Measurements from ENCODE around the gene PPP2R2C.

The PPP2R2C gene

DNA sequence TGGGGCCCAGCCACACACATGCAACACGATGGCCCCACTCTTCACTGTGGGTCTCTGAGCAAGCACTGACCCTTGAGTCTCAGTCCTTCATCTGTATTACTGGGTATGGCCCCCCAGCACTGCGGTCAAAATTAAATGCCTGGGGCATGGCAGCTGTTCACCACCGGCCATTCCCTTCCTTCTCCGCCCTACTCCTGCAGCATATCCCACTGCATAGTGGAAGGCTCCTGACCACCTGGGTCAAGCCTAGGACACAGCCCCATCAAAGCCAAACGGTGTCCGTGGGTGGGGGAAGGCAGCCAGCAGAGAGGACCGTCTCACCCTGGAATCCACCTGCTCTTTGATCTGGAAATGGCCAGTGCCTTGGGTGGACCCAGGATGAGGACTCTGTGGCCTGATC, 30.7 kb downstream of the PPP2R2C start:
- DNase-seq = no peak
- intact Hi-C loops (cut with DNase I) = no loop called here

DNA sequence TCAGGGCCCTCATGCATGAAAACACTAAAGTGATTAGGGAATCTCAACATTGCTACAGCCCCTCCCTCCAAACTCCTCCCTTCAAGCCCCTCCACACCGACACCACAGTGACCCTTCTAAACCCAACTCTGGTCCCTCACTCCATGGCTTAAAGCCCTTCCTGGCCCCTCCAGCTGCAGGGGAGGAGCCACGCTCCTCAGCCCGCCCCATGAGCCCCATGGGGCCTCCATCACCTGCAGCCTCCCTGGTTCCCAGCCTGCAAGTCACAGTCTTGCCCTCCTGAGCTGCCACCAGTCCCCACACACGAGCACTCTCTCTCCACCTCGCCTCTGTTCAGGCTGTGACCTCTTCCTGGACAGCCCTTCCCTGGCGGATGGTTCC, 31.2 kb downstream of the PPP2R2C start:
- intact Hi-C loops (cut with DNase I) = no loop called here
- no peak for DNase-seq

DNA sequence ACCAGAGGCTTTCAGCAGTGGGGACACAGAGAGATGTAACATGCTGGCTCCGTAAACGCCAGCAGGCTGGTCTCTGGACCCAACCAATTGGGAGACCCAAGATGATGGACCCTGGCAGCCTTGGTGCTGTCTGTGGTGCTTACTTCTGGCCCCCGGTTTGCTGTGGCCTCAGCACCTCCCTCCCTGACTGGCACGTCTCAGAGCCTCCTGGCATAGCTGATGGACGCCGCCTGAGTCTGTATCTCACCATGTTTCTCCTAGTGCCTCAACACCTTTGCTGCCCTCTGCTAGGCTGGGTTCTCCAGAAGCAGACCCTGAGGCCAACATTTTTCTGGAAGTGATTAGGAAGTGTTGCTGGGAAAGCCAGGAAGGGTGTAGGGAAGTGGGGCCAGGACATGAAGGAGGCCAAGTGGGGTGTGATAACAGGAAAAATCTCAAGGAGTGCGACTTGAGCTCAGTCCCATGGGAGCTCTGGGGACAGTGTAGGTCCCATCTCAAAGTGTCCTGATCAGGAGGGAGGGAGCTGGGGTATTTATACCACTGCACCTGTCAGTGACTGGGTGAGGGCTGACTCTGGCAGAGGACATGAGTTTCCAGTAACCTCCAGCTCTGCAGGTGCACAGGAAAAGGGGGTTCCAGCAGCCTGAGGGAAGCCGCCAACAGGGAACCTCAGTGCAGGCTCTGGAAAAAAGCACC, 31.8 kb downstream of the PPP2R2C start:
- intact Hi-C loops (cut with DNase I) = no loop called here
- no peak for DNase-seq

DNA sequence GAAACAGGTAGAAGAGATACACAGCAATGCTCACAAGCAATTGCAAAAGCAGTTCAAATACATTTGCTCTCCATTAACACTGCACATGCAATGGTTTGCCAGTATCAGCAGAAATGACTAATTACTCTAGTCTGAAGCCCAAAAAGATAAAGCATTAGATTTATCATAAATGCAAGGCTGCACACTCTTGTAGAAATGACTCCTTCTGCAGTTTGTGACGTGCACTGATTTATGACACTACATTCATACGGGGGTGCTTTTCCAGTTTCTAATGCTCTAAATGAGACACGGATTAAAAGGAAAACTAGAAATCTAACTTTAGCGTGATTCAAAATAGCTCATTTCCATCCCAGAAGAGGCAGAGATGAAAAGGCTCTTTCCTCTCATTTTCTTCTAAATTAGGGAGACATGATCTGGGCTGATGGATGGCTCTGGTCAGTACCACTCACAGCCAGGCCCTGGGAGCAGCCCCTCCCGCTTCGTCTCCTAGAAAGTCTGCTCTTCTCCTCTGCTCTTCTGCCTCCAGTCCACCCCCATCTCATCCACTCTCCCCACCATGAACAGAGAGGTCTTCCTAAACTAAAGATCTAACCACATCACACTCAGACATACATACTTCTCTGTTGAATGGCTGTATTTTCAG, 33.2 kb downstream of the PPP2R2C start:
- intact Hi-C loops (cut with DNase I) = no loop called here
- DNase-seq = peak in 1 of 42 donors; percentile 35

DNA sequence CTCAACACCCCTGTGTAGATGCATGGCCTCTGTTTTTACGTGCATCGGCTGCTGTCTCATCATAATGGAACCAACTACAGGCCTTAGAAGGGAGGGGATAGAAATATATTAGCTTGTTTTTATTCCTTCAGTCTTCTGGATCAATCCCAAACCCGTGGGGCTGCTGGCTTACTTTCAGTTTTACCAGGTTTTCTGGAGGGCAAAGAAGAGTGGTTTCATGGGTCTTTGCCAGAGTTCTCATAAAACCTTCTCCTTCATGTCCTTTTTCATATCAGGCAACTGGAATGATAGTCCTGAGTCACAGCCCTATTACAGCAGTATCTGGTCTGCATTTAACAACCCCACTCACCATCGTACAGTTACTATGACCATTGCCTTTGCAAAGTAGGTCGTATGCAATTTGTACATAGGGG, 34.6 kb downstream of the PPP2R2C start:
- DNase-seq = no peak

DNA sequence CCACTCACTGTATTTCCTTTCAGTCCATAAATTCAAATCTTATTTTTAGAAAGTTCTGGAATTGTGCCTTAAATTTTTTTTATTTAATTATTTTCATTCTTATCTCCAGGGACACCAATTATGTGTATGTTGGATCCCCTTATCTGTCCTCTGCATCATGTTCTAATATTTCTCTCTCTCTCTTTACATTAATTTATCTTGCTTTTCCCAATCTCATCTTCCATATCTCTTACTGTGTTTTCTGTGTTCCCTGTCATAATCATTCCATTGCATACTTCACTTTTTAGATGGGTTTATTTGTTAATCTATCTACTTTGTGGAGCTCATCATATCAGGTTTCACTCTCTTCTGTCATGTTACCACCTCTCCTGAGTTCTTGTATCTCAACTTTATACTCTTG, 37.4 kb downstream of the PPP2R2C start:
- intact Hi-C loops (cut with DNase I) = no loop called here
- no peak for DNase-seq

More for the DNA sequence above, 34.6 kb downstream of the PPP2R2C start:
- intact Hi-C loops (cut with DNase I) = no loop called here

DNA sequence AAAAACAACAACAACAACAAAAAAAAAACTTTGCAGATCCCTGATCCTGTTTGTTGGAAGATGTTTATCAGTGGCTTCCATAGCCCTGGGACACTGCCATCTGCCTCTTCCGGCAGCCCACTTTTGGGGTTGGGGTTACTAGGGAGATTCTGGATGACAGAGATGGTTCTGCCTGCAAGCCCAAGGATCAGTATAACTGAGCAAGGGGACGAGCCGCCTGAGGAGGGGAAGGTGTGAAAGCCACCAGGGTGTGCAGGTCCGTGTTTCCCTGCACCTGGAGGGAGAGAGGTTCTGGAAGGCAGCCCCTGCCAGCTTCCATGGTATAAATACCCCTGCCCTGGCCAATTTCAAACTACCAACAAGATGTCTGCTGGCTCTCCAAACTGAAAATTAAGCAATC, 41.5 kb downstream of the PPP2R2C start:
- no peak for DNase-seq
- intact Hi-C loops (cut with DNase I) = no loop called here

DNA sequence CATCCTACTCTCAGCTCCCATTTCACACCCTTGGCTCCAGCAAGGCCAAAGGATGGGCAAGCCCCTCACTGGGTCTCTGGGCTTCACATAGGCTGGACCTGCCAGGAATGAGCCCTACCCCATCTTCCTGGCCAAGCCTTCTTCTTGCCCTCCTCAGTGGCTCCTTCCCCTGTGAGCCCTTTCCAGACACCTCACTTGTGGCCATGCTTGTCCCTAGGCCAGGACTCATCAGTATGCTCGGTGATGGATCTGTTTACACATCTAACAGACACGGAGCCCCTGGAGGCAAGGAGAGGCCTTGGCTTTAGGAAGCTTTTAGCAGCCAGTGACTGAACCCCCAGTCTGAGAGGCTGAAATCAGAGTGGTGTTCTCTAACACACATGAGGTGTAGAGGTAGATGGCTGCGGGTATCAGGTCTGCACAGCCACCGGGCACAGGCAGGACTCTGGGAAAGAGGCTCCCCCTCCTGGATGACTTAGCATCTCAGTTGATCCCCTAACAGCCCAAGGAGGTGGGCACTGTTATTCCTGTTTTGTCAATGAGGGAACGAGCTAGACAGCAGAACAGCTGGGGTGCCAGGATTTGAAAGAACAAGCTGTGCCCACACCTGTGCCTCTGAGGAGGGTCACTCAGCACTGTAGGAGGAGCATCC, 44.8 kb downstream of the PPP2R2C start:
- intact Hi-C loops (cut with DNase I) = no loop called here
- DNase-seq = peak in 1 of 42 donors; percentile 48

DNA sequence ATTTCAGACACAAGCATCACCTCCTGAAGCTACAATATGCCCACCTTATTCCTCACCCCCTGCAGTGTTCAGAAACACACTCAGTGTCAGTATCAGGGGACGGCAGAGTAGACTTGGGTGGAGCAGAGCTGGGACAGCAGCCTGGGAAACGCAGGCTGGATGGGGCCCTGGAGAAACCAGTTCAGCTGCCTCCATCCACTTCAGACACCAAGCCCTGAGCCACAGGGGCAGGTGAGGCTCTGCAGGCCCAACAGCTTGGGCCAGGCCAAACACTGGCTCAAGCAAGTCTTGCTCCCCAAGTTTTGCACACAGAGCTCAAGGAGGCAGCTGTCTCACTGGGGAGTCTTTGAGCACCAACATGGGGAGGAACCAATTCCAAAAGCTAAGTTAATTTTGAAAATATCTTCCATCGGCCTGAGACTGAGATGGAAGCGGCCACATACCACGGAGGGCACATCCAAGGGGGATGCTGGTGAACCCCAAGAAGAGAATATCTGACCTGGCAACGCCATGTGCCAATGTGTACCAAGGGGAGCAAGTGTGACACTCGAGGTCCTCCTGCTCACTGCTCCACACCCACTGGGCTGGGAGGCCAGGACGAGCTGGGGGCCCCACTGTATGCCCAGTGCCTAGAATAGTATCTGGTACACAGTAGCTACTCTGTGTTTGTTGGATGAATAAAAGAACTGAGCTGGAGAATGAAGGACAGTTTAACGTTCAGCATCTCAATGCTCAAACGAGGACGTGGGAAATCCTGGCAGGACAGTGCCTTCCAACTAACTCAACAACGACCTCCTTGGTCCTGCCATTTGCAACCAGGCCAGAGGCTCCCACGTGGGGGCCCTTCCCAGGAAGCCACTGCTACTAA, 45.6 kb downstream of the PPP2R2C start:
- intact Hi-C loops (cut with DNase I) = no loop called here
- DNase-seq = no peak

DNA sequence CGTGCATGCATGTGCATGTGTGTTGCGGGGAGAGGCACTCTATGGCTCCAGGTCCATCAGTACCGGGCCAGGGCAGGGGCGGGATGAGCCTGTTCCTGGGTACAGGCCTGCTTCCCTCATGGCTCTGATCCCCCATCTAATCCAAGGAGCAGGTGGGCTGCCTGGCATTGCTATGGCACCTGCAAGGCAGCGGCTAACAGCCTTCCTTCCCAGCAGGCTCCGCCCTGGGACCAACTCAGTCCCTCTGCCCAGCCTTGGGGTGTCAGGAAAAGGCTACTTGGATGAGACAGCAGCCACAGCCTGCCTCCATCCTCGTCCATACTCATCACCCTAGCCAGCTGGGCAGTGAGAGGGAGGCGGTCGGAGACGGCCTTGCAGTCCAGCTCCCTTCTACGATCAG, 46.5 kb downstream of the PPP2R2C start:
- DNase-seq = peak in 1 of 42 donors; percentile 30
- intact Hi-C loops (cut with DNase I) = no loop called here

DNA sequence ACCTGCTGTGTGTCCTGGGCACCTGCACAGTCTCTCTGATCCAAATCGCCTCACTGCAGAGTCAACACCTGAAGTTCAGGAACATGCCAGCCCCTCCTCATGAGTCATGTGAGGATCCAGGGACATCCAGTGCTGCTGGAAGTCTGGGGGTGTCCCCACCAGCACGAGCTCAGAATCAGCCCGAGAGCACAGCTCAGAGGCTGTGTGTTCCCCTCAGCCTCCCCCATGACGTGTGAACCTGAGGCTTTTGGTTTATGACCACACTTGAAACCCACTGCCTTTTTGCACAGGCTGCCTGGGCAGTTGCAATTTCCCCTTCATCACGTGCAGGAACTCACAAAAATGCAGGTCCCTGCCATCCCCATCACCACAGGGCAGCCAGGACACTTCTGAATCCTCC, 47.1 kb downstream of the PPP2R2C start:
- intact Hi-C loops (cut with DNase I) = no loop called here
- DNase-seq = peak in 37 of 42 donors; percentile 30 to 85 (median 61)

DNA sequence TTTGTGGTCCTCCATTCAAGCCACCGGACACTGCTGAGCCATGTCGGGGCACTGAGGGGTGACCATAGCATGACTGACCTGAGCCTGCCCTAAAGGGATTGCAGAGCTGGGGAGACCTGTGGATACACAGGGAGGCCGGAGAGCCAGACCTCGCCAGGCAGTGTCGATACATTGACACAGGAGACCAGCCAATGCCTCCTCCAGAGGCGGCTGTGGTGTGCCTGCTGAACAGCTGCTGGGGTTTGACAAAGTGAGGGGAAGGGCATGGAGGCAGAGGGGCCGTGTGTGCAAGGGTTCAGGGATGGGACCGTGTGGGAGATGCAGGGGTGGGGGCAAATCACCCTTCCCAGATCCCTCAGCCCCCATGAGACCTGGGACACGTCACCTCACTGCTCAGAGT, 48.0 kb downstream of the PPP2R2C start:
- DNase-seq = no peak
- intact Hi-C loops (cut with DNase I) = no loop called here

DNA sequence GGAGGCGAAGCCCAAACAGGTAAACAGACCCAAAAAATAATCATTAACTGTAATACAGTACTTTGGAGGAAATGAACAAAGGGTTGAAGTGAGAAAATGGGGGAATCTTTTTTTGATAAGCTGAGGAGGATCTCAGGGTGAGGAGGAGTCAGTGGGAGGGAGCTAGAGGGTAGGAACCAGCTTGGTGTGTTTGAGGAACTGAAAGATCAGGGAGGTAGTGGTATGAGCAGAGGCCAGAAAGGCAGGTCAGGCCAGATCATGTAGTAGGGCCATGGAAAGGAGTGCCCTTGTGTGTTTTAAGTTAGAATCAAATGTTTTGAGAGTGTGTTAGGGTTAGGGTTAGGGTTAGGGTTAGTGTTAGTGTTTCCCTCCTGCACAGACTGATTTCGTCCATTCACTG, 48.8 kb downstream of the PPP2R2C start:
- intact Hi-C loops (cut with DNase I) = no loop called here
- DNase-seq = no peak

DNA sequence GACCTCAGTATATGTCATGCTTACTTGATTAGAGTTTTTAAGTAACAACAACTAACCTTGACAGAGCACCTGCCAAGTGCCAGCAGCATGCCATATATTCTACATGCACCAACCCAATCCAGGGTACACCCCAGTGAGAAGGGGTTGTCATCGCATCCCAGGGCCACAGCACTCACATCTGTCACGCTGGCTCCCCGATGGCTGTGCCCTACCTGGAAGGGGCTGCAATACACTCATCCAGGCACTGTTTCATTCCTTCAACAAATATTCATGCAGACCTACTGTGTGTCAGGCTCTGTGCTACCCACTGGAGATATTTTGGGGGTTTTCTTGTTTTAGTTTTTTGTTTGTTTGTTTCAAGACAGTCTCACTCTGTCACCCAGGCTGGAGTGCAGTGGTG, 49.5 kb downstream of the PPP2R2C start:
- DNase-seq = no peak
- intact Hi-C loops (cut with DNase I) = no loop called here

DNA sequence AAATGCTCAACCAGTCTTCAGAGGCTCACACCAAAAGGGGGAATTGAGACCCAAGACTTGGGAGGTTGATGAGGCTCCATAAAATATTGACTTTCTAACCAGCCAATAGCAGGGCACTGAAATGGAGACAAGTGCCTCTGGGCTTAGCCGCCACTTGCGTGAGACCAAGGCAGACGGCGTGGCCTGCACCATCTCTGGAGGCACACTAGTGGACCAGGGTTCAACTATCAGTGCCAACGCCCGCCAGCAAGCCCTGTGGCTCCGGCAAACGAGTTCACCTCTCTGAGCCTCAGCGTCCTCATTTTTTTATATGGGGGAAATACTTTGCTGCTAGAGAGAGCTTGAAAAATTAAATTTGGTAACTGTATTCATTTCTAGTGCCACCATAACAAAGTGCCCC, 50.3 kb downstream of the PPP2R2C start:
- no peak for DNase-seq
- intact Hi-C loops (cut with DNase I) = no loop called here

DNA sequence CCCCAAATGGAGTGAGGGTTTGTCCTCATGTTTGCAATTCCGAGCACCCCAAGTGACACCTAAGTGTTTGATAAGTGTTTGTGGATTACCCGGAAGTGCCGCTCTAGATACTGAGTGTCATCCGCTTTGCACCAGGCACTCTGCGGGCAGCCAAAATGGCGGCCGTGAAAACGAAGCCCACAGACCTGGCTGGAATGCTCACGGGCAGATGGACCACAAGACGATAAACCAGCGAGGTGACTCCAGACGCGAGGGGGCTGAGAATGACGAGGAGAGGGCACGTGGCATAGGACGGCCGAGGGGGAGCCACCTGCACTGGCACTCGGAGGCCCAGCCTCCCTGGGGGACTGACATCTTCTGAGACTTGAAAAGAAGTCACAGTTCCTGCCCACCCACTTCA, 51.0 kb downstream of the PPP2R2C start:
- DNase-seq = no peak
- intact Hi-C loops (cut with DNase I) = no loop called here

DNA sequence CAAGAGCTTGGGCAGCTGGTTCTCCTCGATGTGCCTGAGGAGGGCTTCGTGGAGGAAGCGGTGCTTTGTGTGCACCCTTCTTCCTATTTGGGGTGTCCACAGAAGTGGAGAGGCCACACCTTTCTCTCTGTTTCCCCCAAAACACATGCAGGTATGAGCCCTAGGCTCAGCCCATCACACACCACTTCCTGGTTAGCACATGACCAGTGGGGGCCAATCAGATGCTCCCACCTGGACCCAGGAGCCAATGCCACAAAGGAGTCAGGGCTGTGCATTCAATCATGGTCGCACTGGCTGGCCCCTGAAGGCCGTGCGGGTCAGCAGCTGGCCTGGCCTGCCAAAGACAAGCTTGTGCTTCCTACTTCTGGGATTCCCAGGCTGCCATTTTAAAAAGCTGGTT, 51.4 kb downstream of the PPP2R2C start:
- intact Hi-C loops (cut with DNase I) = no loop called here
- no peak for DNase-seq

DNA sequence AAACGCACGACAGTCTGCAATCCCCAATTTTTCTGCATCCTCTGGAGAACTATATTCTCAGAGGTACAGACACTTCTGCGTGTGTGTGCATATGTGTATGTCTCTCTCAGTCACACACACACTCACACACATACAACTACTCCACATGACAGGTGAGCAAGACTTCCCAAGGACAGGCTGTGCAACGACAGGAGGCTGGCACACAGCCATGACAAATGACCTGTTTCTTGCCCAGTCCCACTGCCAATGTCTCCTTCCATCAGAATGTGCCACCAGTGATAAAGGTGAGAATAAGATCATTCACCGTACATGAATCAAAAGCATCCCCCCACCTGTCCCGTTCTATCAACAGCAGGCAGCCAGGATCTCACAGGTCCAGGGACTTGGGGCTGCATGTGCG, 52.4 kb downstream of the PPP2R2C start:
- intact Hi-C loops (cut with DNase I) = no loop called here
- DNase-seq = no peak

DNA sequence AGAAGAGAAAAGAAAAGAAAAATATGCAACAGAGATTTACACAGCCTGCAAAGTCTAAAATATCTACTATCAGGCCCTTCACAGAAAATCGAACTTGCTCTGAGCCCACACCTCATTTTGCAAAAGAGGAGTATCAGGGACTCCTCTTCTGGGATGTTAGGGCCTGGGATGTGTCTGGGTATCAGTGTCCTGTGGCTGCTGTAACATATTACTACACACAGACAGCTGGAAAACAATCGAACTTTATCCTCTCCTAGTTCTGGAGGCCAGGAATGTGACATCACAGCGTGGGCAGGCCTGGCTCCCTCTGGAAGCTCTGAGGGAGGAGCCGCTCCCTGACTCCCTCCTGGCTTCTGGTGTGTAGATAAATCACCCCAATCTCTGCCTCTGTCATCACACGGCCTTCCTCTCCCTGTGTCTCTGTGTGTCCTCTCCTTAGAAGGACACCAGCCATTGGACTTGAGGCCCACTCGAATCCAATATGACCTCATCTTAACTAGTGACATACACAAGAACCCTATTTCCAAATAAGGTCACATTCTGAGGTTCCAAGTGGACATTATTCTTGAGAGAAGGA, 52.9 kb downstream of the PPP2R2C start:
- intact Hi-C loops (cut with DNase I) = no loop called here
- DNase-seq = peak in 41 of 42 donors; percentile 42 to 92 (median 75)

Measured in head of caudate nucleus (tissue), 42 donors.